GM12878 (cell line): ENCODE results near the gene ANXA4. TPM values are rescaled to one million over a fixed set of nuclear protein-coding genes. Genes with fewer than 3 reads are reported as not detected.
A peak's percentile ranks its signal among the peaks of the same experiment; 100 is the strongest.

Experiments used
- ATAC-seq: fragments of 200-7000 bp; cut with Tn5 transposase; 3 replicates; pipeline ENCODE4 v1.9.1; 2020; ENCODE audit warnings: mild to moderate bottlenecking, moderate library complexity
- BruUV-seq: library from RNA; stranded (reverse); fragments of 400-500 nt; replicated peaks from 2 replicates; lab custom pipeline; 2021; lab: Mats Ljungman, UMichigan
- CTCF ChIA-PET: fragments of 300-600 bp; sonication (Branson Sonifier 250); formaldehyde crosslinking; extraction: SDS; loops from one replicate; lab custom pipeline; 2021; ENCODE audit warnings: inconsistent platforms; lab: Yijun Ruan, JAX
- POLR2A ChIA-PET: fragments of 350-600 bp; formaldehyde crosslinking; extraction: SDS; loops from one replicate; lab custom pipeline; 2021; ENCODE audit warnings: inconsistent platforms; lab: Charles Lee
- RAD21 ChIA-PET: fragments of 300-600 bp; sonication (Branson Sonifier 250); formaldehyde crosslinking; loops from one replicate; lab custom pipeline; 2023; ENCODE audit warnings: antibody characterized with exemption; ENCODE audit not compliant: unreplicated experiment; lab: Charles Lee
- SMC1A ChIA-PET: fragments of 300-600 bp; sonication (Branson Sonifier 250); formaldehyde crosslinking; loops from one replicate; lab custom pipeline; 2023; ENCODE audit not compliant: unreplicated experiment, uncharacterized antibody; lab: Charles Lee
- DNase-seq: peaks from one replicate; pipeline ENCODE4 v3.0.0-alpha.2; 2011; ENCODE audit warnings: low read depth, low spot score
- FAIRE-seq: peaks from 3 replicates; lab custom pipeline; 2011; peaks lifted over from hg19 to GRCh38; lab: Jason Lieb, UNC
- H2AFZ ChIP-seq: 2 replicates; pipeline ENCODE4 v1.6.0; 2011; ENCODE audit warnings: low read depth, low read length, control low read depth; ENCODE audit not compliant: control insufficient read depth
- H3K27ac ChIP-seq: 2 replicates; pipeline ENCODE4 v1.5.1; 2011; ENCODE audit warnings: control low read depth; ENCODE audit not compliant: control insufficient read depth, insufficient read depth
- H3K27me3 ChIP-seq, 2 experiments: replicated peaks in 1 of 2; 2 replicates each; pipeline versions ENCODE4 v1.6.0 to v1.6.1; 2011; ENCODE audit warnings: low read length in 1 of 2; ENCODE audit not compliant: control insufficient read depth in 2 of 2, insufficient read depth in 2 of 2
- H3K36me3 ChIP-seq, 2 experiments: 2 replicates each; pipeline ENCODE4 v1.5.1; 2011; ENCODE audit warnings: low read length in 1 of 2; ENCODE audit not compliant: control insufficient read depth in 2 of 2, insufficient read depth in 2 of 2
- H3K4me1 ChIP-seq: 2 replicates; pipeline ENCODE4 v1.6.1; 2011; ENCODE audit warnings: mild to moderate bottlenecking, low read length, moderate library complexity, mixed read lengths; ENCODE audit not compliant: control insufficient read depth, insufficient read depth
- H3K4me2 ChIP-seq: 2 replicates; pipeline ENCODE4 v1.6.0; 2011; ENCODE audit warnings: control low read depth; ENCODE audit not compliant: control insufficient read depth, insufficient read depth
- H3K4me3 ChIP-seq: fragments of 200-600 bp; sonication (generic); 2 replicates; pipeline ENCODE4 v1.5.1; 2016
- H3K79me2 ChIP-seq: 2 replicates; pipeline ENCODE4 v1.6.0; 2011; ENCODE audit warnings: low read length; ENCODE audit not compliant: control insufficient read depth, insufficient read depth
- H3K9ac ChIP-seq: 2 replicates; pipeline ENCODE4 v1.8.0; 2011; ENCODE audit warnings: low read length, control low read depth, mixed read lengths; ENCODE audit not compliant: control insufficient read depth, insufficient read depth
- H3K9me3 ChIP-seq: replicated peaks from 3 replicates; pipeline ENCODE4 v1.5.1; 2011; ENCODE audit warnings: mild to moderate bottlenecking, low read length; ENCODE audit not compliant: control insufficient read depth, insufficient read depth
- H4K20me1 ChIP-seq: 2 replicates; pipeline ENCODE4 v1.6.0; 2011; ENCODE audit not compliant: control insufficient read depth, insufficient read depth
- NBN ChIP-seq: fragments of 450-650 bp; IDR thresholded peaks from 2 replicates; pipeline ENCODE4 v1.6.1; 2016
- PKNOX1 ChIP-seq: fragments of 450-650 bp; IDR thresholded peaks from 2 replicates; pipeline ENCODE4 v1.6.1; 2016; ENCODE audit warnings: mild to moderate bottlenecking
- WGBS: methylation state at CpG from one replicate; pipeline ENCODE4 v1.1.6; 2016; ENCODE audit warnings: low lambda C conversion rate; ENCODE audit not compliant: insufficient replicate concordance, insufficient coverage; ENCODE audit errors: missing lambda C conversion rate; 5-methylcytosine and 5-hydroxymethylcytosine counted together
- in situ Hi-C: fragments of 300-500 bp; cut with MboI; formaldehyde crosslinking; loops from 9 replicates; pipeline ENCODE4 v1.14.3; 2018; ENCODE audit warnings: mixed read lengths
- intact Hi-C: fragments of 100-400 bp; cut with micrococcal nuclease; formaldehyde crosslinking; loops from one replicate; pipeline ENCODE4 v1.14.2; 2022; ENCODE audit not compliant: unreplicated experiment
- polyA plus RNA-seq, 11 experiments: library from polyadenylated mRNA; depleted of rRNA in 4 of 11; unstranded in 6 of 11; stranded (reverse) in 5 of 11; fragments of >200 nt; fragmentation: Nextera tagmentation in 4 of 11; fragmentation: Illumina TruSeq in 1 of 11; extraction: Ambion mirVana in 4 of 11; extraction: Trizol in 1 of 11; gene quantifications; 1 replicate in 1 of 11; 2 replicates in 10 of 11; pipeline versions ENCODE4 v1.2.1 to v1.2.3, GENCODE V29; 2011 to 2016; ENCODE audit warnings: inconsistent platforms in 2 of 11, missing spikeins in 2 of 11, low read depth in 1 of 11
- total RNA-seq, 4 experiments: library from RNA; depleted of rRNA in 3 of 4; stranded (reverse); fragments of >200 nt in 3 of 4; fragmentation: Illumina TruSeq in 1 of 4; extraction: Trizol in 1 of 4; gene quantifications; 2 replicates each; pipeline versions ENCODE4 v1.2.1 to v1.2.3, GENCODE V29; 2013 to 2021

Gene ANXA4
- total and polyA plus RNA-seq, 10 of the 15 experiments (the other 5 are each of a cell fraction or from before 2014, with no cell fraction given), result 16.3 to 97.2 (median 71.0) TPM

DNA sequence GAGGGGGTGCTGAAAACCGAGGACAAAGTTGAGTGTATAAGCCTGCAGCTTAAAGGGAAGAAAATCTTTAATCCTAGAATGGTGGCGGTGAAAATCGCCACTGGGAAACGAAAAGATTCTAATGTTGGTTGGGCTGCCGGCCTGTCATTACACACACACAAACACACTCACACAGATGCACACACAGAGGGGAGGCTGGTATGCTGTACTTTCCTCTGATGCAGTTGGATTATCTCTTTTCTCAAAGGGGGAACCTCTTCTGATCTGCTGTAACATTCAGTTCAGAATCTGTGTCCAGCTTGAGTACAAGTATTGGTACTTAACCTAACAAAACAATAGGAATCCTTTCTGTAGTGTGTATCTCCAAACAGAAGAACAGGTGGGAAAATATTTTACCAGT is 39.0 kb downstream of the ANXA4 start:
- ChIA-PET POLR2A (interaction anchor here (1.0 to 2.8 kb wide), 11 partner anchors 8 to 55 kb away, joined by 3 to 15 read pairs (median 6); no protein-coding TSS in a partner anchor), RAD21 (interaction anchor here (0.9 to 2.4 kb wide), 11 partner anchors 9 to 220 kb away, joined by 3 to 13 read pairs (median 5); no protein-coding TSS in a partner anchor), CTCF (interaction anchor here (1.0 to 2.2 kb wide), 6 partner anchors 9 to 56 kb away, joined by 3 to 10 read pairs (median 6); no protein-coding TSS in a partner anchor), SMC1A (interaction anchor here (0.8 to 3.5 kb wide), 24 partner anchors 8 to 57 kb away, joined by 3 to 27 read pairs (median 5); partner anchors contain the start of gene ANXA4)
- Histone ChIP-seq H3K4me1 (peaks cover 17% of the 10 kb centered on the region), H3K4me2 (no peak overlapping the region), H3K4me3 (no peak overlapping the region), H3K27ac (peak overlapping the region; percentile 42; the same call in 1 of the 2 replicates), H3K27me3 (no peaks in the 10 kb centered on the region), H3K9ac (no peak overlapping the region), H4K20me1 (no peaks in the 10 kb centered on the region), H3K79me2 (no peaks in the 10 kb centered on the region), H2AFZ (no peak overlapping the region), H3K9me3 (peaks cover 3% of the 10 kb centered on the region), H3K36me3 (no peaks in the 10 kb centered on the region)
- FAIRE-seq, result no peak
- in situ Hi-C loops, result no loop called here
- BruUV-seq, result no TSS peak
- 96% methylated on average over 5 of the region's 5 CpGs for WGBS
- TF ChIP-seq PKNOX1 (no peak), NBN (0 out of 2 replicates have a peak, but pooled peaks have one; percentile 31)
- DNase-seq, result no peak
- ATAC-seq, result peak; percentile 59
- intact Hi-C loops, result no loop called here
